ENCODE measurements around the gene GATAD2A.

Gene GATAD2A

DNA sequence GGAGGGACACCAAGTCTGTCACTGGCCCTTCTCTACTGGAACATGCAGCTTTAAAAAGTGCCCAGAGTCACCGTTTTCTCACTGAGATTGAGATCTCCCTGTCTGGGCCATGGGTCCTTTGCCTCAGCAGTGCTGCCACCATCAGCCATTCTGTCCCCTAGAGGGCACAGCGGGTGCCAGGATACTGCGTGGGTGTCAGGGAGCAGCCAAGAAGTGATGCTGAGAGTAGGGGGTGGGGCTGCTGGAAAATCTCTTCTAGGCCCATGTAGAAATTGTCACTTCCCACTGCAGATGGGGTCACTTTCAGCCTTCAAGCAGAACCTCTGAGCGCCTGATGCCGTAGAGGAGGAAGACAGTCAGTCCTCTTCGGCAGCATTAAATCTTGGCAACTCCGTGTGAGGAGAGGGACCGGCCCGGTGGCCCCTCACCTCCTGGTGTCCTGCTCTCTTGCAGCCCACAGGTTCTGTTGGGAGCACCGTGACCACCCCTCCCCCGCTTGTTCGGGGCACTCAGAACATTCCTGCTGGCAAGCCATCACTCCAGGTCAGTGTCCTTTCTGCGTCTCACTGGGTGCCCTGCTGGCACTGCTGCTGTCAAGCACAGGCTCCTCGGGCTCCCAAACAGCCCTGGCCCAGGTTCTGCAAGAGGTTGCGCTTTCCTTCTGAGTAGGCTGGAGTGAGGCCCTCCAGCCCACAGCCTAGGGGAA is 88.5 kb downstream of the GATAD2A start:
- H3K27me3 ChIP-seq (ENCODE audit: insufficient read depth, low read depth), result no peaks in the 10 kb centered on the region
- TF ChIP-seq, protein P1, sequence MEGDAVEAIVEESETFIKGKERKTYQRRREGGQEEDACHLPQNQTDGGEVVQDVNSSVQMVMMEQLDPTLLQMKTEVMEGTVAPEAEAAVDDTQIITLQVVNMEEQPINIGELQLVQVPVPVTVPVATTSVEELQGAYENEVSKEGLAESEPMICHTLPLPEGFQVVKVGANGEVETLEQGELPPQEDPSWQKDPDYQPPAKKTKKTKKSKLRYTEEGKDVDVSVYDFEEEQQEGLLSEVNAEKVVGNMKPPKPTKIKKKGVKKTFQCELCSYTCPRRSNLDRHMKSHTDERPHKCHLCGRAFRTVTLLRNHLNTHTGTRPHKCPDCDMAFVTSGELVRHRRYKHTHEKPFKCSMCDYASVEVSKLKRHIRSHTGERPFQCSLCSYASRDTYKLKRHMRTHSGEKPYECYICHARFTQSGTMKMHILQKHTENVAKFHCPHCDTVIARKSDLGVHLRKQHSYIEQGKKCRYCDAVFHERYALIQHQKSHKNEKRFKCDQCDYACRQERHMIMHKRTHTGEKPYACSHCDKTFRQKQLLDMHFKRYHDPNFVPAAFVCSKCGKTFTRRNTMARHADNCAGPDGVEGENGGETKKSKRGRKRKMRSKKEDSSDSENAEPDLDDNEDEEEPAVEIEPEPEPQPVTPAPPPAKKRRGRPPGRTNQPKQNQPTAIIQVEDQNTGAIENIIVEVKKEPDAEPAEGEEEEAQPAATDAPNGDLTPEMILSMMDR (conservative IDR thresholded peaks at IDR 0.05; ENCODE audit: low read depth, low read length), result no peak
- H3K79me2 ChIP-seq (ENCODE audit: insufficient read depth, low read depth), result no peaks in the 10 kb centered on the region
- H4K20me1 ChIP-seq (ENCODE audit: insufficient read depth), result 0 out of 2 replicates have a peak, but pooled peaks cover 3% of the 10 kb centered on the region
- H3K9ac ChIP-seq, result no peak overlapping the region
- H3K36me3 ChIP-seq (ENCODE audit: insufficient read depth), result no peaks in the 10 kb centered on the region
- peaks cover 2% of the 10 kb centered on the region for H3K4me1 ChIP-seq (ENCODE audit: low read depth, poor library complexity, severe bottlenecking)
- H3K4me3 ChIP-seq (IDR thresholded peaks at IDR 0.05; ENCODE audit: insufficient read depth, low read depth, low read length), result no peak overlapping the region
- H2AFZ ChIP-seq (ENCODE audit: low read depth), result no peak overlapping the region
- H3K4me2 ChIP-seq, result no peak overlapping the region
- no peak overlapping the region for H3K27ac ChIP-seq

DNA sequence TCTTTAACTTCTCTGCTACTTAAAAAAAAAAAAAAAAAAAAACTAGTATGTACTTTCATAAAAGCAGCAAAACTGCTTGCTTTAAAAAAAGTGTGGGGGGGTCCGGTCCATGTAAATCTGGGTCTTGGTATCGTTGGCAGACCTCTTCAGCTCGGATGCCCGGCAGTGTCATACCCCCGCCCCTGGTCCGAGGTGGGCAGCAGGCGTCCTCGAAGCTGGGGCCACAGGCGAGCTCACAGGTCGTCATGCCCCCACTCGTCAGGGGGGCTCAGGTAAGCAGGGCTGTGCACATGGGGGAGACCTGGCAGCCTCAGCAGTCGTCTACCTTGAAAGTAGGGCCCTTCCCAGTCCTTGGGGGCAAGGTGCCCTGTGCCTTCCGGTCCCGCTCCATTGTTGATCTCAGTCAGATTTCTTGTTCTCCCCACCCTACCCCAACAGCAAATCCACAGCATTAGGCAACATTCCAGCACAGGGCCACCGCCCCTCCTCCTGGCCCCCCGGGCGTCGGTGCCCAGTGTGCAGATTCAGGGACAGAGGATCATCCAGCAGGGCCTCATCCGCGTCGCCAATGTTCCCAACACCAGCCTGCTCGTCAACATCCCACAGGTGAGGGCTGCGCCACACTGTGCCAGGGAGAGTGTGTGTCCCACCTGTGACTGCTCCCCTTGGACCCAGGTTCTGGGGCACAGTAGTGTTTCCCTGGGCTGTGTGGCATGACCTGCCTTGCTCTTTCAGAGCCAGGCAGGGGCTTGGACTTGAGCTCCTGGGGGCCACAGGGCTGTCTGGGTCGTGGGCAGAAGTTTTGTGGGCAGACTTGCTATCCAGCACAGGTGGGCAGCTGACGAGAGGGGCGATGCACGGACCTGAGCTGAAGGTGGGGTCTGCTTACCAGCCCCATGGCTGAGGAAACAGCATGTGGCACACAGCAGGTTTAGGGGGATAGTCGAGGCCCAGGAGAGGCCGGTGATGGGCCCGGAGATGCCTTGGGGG is 90.4 kb downstream of the GATAD2A start:
- H4K20me1 ChIP-seq (ENCODE audit: insufficient read depth), result no peaks in the 10 kb centered on the region
- H2AFZ ChIP-seq (ENCODE audit: low read depth), result no peak overlapping the region
- TF ChIP-seq, protein P1 (conservative IDR thresholded peaks at IDR 0.05; ENCODE audit: low read depth, low read length), result no peak
- H3K4me1 ChIP-seq (ENCODE audit: low read depth, poor library complexity, severe bottlenecking), result no peaks in the 10 kb centered on the region
- H3K27me3 ChIP-seq (ENCODE audit: insufficient read depth, low read depth), result no peaks in the 10 kb centered on the region
- H3K9ac ChIP-seq, result no peak overlapping the region
- no peaks in the 10 kb centered on the region; the same call in 1 of the 2 replicates for H3K36me3 ChIP-seq (ENCODE audit: insufficient read depth)
- H3K79me2 ChIP-seq (ENCODE audit: insufficient read depth, low read depth), result no peaks in the 10 kb centered on the region
- no peak overlapping the region for H3K4me3 ChIP-seq (IDR thresholded peaks at IDR 0.05; ENCODE audit: insufficient read depth, low read depth, low read length)
- no peak overlapping the region for H3K27ac ChIP-seq
- H3K4me2 ChIP-seq, result no peak overlapping the region

DNA sequence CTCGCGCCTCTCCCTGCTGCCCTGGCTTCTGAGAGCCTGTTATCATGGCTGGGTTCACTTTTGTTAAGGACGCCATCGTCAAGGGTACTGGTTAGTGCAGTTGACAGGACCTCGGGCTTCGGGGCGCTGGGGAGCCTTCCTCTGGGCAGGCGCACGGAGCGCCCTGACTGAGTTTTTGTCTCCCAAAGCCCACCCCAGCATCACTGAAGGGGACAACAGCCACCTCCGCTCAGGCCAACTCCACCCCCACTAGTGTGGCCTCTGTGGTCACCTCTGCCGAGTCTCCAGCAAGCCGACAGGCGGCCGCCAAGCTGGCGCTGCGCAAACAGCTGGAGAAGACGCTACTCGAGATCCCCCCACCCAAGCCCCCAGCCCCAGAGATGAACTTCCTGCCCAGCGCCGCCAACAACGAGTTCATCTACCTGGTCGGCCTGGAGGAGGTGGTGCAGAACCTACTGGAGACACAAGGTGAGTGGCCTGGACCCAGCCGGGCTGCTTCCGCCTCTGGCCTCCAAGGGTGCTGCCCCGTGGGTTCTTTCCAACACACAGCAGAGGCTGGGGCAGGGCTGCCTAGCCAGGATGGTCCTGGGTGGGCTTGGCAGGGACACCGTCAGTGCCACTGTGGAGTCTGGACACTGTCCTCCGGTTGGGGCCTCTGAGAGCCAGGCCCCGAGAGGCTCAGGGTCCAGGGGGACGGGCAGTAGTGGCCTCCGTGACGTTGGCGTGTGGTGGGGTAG is 92.9 kb downstream of the GATAD2A start:
- Histone ChIP-seq H3K4me2 (no peak overlapping the region), H3K27ac (no peak overlapping the region), H3K4me3 (IDR thresholded peaks at IDR 0.05; ENCODE audit: insufficient read depth, low read depth, low read length) (no peak overlapping the region), H3K9ac (no peak overlapping the region), H3K36me3 (ENCODE audit: insufficient read depth) (peaks cover 2% of the 10 kb centered on the region; the same call in 1 of the 2 replicates), H3K79me2 (ENCODE audit: insufficient read depth, low read depth) (no peaks in the 10 kb centered on the region), H2AFZ (ENCODE audit: low read depth) (no peak overlapping the region), H4K20me1 (ENCODE audit: insufficient read depth) (no peaks in the 10 kb centered on the region), H3K4me1 (ENCODE audit: low read depth, poor library complexity, severe bottlenecking) (no peaks in the 10 kb centered on the region), H3K27me3 (ENCODE audit: insufficient read depth, low read depth) (no peaks in the 10 kb centered on the region)
- TF ChIP-seq, protein P1 (conservative IDR thresholded peaks at IDR 0.05; ENCODE audit: low read depth, low read length), result no peak

DNA sequence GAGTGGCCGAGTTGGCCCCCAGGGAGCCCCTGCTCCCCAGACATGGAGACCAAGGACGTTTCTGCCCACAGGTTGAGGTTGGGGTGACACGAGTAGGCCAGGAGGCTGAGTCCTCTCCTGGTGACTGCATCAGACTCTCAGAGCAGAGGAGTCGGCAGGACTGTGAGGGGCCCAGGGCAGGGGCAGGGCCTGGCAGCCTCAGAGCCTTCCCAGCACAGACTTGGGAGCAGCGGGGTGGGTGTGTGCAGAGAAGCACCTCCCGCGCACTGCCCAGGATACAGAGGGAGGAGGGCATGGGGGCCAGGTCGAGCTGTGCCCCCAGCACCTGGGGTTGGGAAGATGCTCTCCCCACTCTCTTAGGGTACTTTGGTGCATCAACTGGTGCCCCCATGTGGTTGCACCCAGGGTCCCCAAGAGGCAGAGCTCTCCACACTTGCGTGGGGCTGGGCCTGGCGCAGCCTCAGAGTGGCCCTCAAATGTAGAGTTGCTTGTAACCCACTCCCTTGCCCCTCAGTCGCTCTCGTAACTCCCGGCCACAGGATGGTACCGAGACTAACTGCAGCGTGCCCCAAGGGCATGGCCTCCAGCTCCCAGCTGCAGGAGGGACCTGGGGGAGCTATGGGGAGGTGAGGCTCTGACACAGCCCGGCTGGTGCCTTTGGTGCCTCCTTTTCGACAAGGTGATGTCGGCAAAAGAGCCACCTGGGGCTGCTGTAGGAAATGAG is 94.0 kb downstream of the GATAD2A start:
- Histone ChIP-seq H3K4me1 (ENCODE audit: low read depth, poor library complexity, severe bottlenecking) (no peaks in the 10 kb centered on the region), H3K27ac (no peak overlapping the region), H2AFZ (ENCODE audit: low read depth) (no peak overlapping the region), H3K4me3 (IDR thresholded peaks at IDR 0.05; ENCODE audit: insufficient read depth, low read depth, low read length) (no peak overlapping the region), H4K20me1 (ENCODE audit: insufficient read depth) (no peaks in the 10 kb centered on the region), H3K4me2 (no peak overlapping the region), H3K27me3 (ENCODE audit: insufficient read depth, low read depth) (no peaks in the 10 kb centered on the region), H3K36me3 (ENCODE audit: insufficient read depth) (peaks cover 2% of the 10 kb centered on the region; the same call in 1 of the 2 replicates), H3K79me2 (ENCODE audit: insufficient read depth, low read depth) (no peaks in the 10 kb centered on the region), H3K9ac (no peak overlapping the region)
- TF ChIP-seq, protein P1 (conservative IDR thresholded peaks at IDR 0.05; ENCODE audit: low read depth, low read length), result no peak
